Retinal pigment epithelial cell (primary cell): ENCODE data around the gene SH2D3A.
"Not testable (repeated sequence)": the region's sequence is repeated elsewhere in the genome, so short reads cannot be mapped to it uniquely, and the experiment has no call there.

Experiments used
- DNase-seq: peaks from one replicate; pipeline ENCODE4 v3.0.0-alpha.2; 2010; ENCODE audit warnings: low read depth
- H3K4me3 ChIP-seq: 2 replicates; pipeline ENCODE4 v1.5.1; 2011; ENCODE audit warnings: mild to moderate bottlenecking, low read length, control low read depth, moderate library complexity
- CTCF ChIP-seq: conservative IDR thresholded peaks from 2 replicates; pipeline ENCODE4 v1.5.1; 2011; ENCODE audit warnings: low read depth, low read length, control low read depth, inconsistent platforms

SH2D3A gene

GRCh38 chr19:6790194-6791128 is 23.2 kb upstream of the SH2D3A start:
- no peak overlapping the region for H3K4me3 ChIP-seq
- TF ChIP-seq CTCF: no peak
- DNase-seq: no peak

- no peak for TF ChIP-seq CTCF
- DNase-seq: no peak
- no peak overlapping the region for H3K4me3 ChIP-seq
These were observed 21.7 kb upstream of the SH2D3A start for GRCh38 chr19:6788896-6789295.

- no peak overlapping the region for H3K4me3 ChIP-seq
- no peak for DNase-seq
- no peak for TF ChIP-seq CTCF
These were observed 20.2 kb upstream of the SH2D3A start for GRCh38 chr19:6787393-6787792.

GRCh38 chr19:6779206-6779605 is 12.0 kb upstream of the SH2D3A start:
- no peak for DNase-seq
- no peak overlapping the region for H3K4me3 ChIP-seq

GRCh38 chr19:6778386-6778785 is 11.2 kb upstream of the SH2D3A start:
- TF ChIP-seq CTCF: no peak
- DNase-seq: no peak
- H3K4me3 ChIP-seq: no peak overlapping the region

More at GRCh38 chr19:6779206-6779605, 12.0 kb upstream of the SH2D3A start:
- no peak for TF ChIP-seq CTCF

- no peak overlapping the region for H3K4me3 ChIP-seq
- no peak for TF ChIP-seq CTCF
- DNase-seq: no peak
These were observed 10.2 kb upstream of the SH2D3A start for GRCh38 chr19:6777434-6777833.

- DNase-seq: no peak
- TF ChIP-seq CTCF: no peak
- H3K4me3 ChIP-seq: no peak overlapping the region
These were observed 9.8 kb upstream of the SH2D3A start for GRCh38 chr19:6776999-6777398.

GRCh38 chr19:6776045-6776444 is 8.8 kb upstream of the SH2D3A start:
- not testable (repeated sequence) for H3K4me3 ChIP-seq, DNase-seq
